Measurements from ENCODE around the gene COL23A1. TPM values are rescaled to one million over a fixed set of nuclear protein-coding genes. Genes with fewer than 3 reads are reported as not detected.

COL23A1 gene
- total RNA-seq, 4 donors from 2014 or later = 0.44 to 0.65 (median 0.57) TPM; not detected in 1

DNA sequence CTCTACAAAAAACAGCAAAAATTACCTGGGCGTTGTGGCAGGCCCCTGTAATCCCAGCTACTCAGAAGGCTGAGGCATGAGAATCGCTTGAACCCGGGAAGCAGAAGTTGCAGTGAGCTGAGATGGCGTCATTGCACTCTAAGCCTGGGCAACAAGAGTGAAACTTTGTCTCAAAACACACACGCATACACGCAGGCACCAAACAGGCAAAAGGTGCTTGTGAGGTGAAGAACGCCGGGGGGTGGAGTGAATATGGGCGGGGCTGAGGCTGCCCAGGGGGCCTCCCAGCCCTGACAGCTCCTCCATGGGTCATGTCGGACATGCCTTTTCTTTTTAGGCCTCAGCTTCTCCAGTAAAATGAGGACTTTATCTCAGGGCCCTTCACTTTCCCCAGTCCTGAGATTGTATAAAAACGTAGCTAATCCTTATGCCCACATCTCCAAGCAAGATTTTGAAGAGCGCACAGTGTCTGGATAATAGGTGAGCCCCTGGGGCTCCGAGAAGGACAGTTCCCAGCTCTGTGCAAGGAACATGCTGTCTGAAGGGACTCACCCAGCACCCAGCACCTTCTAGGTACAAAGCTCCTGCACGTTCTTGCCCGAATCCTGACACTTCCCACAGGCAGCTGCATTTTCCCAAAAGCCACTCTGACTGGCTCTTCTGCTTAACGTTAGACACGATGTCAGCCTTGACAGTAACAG, 168.3 kb downstream of the COL23A1 start:
- TF ChIP-seq, protein P1, sequence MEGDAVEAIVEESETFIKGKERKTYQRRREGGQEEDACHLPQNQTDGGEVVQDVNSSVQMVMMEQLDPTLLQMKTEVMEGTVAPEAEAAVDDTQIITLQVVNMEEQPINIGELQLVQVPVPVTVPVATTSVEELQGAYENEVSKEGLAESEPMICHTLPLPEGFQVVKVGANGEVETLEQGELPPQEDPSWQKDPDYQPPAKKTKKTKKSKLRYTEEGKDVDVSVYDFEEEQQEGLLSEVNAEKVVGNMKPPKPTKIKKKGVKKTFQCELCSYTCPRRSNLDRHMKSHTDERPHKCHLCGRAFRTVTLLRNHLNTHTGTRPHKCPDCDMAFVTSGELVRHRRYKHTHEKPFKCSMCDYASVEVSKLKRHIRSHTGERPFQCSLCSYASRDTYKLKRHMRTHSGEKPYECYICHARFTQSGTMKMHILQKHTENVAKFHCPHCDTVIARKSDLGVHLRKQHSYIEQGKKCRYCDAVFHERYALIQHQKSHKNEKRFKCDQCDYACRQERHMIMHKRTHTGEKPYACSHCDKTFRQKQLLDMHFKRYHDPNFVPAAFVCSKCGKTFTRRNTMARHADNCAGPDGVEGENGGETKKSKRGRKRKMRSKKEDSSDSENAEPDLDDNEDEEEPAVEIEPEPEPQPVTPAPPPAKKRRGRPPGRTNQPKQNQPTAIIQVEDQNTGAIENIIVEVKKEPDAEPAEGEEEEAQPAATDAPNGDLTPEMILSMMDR (IDR thresholded peaks at IDR 0.05; ENCODE audit: low read depth) = no peak

DNA sequence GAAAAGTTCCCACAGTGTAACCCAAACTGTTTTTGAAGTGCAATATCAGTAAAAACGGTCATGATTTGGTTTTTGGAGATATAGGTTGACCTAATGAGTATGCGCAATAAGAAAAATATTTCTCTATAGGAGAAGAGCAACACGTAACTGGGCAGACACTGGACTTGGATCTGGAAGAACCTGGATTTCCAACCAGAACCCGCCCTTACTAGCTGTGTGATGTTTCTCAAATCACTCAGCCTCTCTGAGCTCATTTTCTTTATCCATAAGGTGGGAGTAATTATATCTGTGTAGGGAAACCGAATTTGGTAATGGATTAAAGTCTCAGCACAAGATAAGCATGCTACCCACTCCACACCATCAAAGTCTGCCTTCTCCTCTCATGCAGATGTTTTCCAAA, 169.1 kb downstream of the COL23A1 start:
- TF ChIP-seq, protein P1 (IDR thresholded peaks at IDR 0.05; ENCODE audit: low read depth) = no peak

DNA sequence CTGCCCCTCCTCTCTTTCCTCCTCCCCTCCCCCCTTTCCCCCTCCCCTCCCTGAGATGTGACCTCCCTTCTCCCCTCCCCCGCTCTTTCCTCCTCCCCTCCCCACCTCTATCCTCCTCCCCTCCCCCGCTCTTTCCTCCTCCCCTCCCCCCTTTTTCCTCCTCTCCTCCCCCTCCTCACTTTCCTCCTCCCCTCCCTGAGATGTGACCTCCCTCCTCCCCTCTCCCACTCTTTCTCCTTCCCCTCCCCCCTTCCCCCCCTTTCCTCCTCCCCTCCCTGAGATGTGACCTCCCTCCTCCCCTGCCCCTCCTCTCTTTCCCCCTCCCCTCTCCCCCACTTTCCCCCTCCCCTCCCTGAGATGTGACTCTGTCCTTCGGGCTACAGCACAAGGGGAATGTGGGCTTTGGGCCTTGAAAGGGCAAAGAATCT, 169.8 kb downstream of the COL23A1 start:
- TF ChIP-seq, protein P1 (IDR thresholded peaks at IDR 0.05; ENCODE audit: low read depth) = no peak

DNA sequence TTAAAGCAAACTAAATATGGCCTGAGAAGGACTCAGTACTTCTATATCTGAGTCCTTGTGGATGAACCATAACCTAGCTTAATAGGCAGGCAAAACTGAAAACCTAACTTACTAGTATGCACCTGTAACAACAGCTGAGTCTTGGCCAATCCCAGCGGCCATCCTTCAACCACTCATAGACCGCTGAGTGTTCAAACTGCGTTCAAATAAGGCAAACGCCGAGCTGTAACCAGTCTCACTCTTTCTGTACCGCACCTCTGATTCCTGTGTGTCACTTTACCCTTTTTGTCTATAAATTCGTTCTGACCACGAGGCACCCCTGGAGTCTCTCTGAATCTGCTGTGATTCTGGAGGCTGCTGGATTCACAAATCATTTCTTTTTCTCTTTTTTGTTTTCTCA, 170.5 kb downstream of the COL23A1 start:
- TF ChIP-seq, protein P1 (IDR thresholded peaks at IDR 0.05; ENCODE audit: low read depth) = no peak

DNA sequence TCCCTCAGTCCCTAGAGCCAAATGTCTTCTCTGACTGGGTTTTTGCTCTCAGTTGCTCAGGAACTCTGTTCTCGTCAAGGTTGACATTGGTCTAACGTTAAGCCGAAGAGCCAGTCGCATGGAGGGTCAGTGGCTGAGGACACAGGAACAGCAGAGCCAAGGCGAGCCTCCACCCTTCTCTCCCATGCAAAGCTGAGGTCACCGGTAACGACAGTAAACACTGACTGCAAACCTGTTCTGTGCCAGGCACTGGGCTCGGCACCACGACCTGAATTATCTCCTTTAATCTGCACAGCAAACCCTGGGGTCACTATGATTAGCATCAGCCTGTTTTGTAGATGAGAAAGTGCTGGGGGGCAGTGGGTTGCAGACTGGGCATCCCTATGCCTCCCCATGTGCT, 171.0 kb downstream of the COL23A1 start:
- TF ChIP-seq, protein P1 (IDR thresholded peaks at IDR 0.05; ENCODE audit: low read depth) = no peak

DNA sequence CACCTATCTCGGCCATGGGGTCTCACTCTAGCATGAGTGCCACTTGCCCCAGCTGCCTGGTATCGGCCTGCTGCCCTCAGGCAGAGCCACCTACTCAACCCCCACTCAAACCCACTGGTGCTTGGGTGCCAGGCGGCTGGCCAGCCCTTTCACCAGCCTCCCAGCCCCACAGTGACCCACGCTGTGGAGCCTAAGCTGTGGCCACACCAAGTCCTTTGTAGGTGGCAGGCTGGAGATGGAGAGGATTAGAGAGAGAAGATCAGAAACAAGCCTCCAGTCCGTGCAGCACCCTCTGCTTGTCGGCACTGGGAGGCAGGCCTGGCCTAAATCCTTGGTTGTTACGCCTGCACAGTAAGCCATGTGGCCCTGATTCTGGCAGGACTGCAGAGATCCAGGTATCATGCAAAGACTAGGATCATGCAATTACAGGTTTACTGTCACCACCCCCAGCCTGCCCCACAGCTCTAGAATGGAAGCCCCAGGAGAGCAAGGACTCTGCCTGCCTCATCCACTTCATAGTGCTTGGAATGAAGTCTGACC, 171.7 kb downstream of the COL23A1 start:
- TF ChIP-seq, protein P1 (IDR thresholded peaks at IDR 0.05; ENCODE audit: low read depth) = no peak

DNA sequence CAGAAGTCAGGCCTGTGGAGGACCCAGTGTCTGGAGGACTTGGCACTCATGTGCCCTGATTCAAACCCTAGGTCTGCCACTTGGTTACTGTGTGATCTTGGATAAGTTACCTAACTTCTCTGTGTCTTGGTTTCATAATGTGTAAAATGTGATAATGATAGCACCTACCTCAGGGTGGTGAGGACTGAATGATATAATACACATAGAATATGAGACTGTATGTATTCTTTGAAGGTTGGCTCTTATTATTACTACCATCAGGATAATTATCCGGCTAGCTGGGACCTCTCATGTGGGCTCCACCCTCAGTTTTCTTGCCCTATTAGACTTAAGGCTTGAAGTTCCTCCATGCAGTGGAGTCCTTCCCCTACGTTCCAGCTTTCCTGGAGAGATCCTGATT, 172.2 kb downstream of the COL23A1 start:
- TF ChIP-seq, protein P1 (IDR thresholded peaks at IDR 0.05; ENCODE audit: low read depth) = no peak
